GM19328 (cell line): ENCODE data around the gene HK3.

Experiments used
- ATAC-seq: cut with Tn5 transposase; IDR thresholded peaks from one replicate; pipeline ENCODE4 v1.9.1; 2021; ENCODE audit warnings: mild to moderate bottlenecking, moderate library complexity; ENCODE audit not compliant: unreplicated experiment

The HK3 gene

GRCh38 chr5:176899296-176899891 lies at the start of gene HK3:
HK3 (minus strand) TSS chr5:176899346; CDS start chr5:176896159, 3,187 bp downstream.
- ATAC-seq, result no peak

- no peak for ATAC-seq
Observed at GRCh38 chr5:176948458-176948857, 49.3 kb upstream of the HK3 start.

DNA sequence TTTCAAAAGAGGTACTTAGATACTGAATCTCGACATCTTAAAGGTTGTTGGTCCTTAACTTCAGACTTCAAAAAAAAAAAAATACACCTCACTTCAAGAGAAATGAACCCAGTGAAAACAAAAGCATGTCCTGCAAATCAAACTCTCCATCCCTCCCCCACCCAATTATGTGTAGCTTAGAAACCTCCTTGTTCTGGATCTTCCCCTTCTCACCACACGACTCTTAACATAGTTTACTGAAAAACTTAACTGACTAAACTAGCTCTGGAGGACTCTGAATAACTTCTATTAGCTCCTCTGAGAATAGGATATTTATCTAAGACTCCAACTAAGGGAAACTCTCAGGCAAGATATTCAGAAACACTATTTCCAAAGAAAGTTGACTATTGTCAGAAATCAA lies 48.7 kb upstream of the HK3 start:
- ATAC-seq, result no peak

DNA sequence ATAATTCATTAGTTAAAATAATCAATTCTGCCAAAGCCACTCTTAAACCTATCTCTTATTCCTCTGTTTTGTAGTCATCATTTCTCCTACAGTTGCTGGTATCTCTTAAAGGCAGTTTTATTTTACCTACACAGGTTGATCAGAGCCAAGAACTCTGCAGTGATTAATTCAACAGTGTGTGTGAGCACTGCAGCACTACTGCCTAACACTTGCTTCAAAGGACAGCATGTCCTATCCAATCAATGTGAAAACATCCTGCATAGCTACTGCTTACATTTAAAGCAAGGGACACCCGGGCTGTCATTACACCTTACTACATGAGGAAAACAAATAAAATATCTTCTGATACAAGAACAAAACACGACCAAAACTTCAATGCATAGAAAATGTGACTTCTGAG lies 45.1 kb upstream of the HK3 start:
- no peak for ATAC-seq

DNA sequence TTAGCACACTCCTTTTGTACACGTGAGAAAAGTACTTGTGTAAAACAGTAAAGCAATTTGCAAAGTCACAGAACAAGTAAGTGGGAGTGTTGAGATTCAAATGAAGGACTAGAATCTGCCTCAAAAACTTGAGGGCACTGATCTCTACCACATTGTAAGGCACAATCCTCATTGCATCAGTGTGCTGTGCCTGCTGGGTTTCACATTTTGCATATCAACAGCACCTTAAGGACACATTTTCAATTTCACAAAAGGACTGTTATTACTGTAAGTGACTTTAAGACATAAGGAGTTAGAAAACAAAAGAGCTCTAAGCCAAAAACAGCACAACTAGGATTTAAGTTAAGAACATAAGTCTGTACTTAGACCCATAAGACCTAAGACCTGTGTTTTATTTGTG lies 44.7 kb upstream of the HK3 start:
- no peak for ATAC-seq

DNA sequence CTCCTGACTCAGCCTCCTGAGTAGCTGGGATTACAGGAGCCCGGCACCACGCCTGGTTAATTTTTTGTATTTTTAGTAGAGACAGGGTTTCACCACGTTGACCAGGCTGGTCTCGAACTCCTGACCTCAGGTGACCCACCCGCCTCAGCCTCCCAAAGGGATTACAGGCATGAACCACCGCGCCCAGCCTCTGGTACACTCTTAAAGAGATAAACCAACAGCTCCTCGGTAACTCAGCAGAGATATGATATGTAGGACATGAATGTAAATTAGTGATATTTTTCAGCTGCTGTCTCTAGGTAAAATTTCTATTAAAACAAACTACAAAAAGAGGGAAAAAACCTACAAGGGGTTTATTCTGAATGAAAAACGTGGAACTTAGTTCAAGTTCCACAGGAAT lies 42.8 kb upstream of the HK3 start:
- ATAC-seq, result no peak

DNA sequence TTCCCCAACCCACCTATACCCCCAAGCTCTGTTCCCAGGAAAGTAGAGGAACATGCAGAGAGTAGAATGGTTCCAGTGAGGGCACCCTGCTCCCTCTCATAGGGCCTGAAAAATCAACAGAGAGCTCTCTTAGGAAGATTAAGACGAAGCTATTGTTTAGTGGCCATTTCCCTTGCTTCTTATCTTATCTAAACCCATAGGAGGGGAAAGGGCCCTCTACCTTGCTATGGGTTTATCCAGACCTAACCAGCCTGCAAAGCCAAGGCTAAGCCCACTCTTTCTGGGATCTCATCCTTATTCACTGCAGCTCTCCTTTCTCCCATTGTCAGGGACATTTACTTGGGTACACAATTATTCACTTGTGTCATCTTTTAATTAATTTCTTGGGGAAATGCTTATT lies 39.3 kb upstream of the HK3 start:
- ATAC-seq, result no peak

DNA sequence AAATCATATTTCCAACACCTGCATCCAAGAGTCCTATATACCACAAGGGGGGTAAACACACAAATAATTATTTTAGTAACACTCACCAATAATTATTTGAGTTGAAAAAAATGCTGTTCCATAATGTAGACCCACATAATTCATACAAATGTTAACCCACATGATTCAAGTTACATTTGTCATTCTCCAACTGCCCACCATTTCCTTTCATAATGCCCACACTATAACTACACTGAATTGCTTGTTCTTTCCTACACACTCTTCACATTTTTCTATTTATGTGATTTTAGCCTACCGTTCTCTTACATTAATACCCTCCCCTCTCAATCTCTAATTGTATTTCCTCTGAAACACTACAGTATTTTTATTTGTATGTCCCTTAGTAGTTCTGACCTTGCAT lies 35.9 kb upstream of the HK3 start:
- no peak for ATAC-seq

DNA sequence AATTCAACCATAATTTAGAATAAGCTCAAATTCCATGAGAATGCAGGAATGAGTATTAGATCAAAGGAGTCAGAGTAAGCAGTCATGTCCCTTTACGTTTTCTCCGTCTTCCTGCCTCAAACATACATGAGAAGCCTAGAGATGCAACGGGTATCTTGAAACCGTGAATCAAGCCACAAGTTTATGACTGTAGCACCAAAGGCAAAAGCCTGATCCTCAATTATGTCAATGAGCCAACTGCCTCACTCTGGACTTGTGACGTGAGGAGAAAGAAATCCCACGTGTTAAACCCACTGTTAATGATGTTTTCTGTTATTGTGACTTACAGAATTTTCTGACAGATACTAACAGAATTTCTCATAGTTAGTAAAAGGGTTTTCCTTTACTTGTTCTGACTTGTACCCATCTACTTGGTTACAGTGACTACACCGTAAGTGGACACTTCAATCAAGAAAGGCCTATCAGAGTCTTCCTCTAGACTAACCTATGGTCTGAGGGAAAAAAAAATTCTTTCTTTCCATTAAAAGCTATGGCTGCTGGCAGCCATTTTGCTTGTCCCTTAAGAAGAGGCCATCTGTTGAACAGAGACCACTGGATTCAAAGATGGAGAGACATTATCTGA lies 35.3 kb upstream of the HK3 start:
- ATAC-seq, result no peak

GRCh38 chr5:176929654-176930053 lies 30.5 kb upstream of the HK3 start:
- ATAC-seq, result no peak

DNA sequence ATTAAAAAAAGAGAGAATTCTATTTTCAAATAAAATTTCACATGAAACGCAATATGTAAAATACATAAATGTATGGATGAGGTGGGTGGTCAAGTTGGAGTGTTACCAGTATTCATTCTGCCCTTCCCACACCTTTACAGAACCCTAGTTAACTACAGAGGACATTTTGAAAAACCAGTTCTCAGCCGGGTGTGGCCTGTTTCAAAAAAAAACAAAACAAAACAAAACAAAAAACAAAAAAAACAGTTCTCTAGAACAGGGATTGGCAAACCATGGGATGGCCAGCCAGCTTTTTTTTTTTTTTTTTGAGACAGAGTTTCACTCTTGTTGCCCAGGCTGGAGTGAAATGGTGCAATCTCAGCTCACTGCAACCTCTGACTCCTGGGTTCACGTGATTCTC lies 28.4 kb upstream of the HK3 start:
- ATAC-seq, result no peak

DNA sequence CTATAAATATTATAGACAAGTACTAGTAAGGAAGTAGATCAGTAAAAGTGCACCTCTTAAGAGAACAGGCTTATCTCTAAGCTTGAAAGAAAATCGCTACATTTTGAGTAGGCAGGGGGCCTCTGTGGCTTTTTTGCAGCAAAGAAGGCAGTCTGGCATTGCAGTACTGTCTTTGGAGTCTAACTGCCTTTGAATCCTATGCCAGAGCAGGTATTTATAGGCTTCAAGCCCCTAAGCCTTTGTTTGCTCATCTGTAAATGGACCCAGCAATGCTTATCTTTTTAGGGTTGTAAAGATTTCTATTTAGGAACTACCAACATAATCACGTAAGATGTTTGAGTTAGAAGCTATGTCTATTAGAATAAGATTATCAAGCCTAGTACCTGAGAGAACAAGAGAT lies 23.7 kb upstream of the HK3 start:
- ATAC-seq, result no peak

GRCh38 chr5:176921714-176922113 lies 22.6 kb upstream of the HK3 start:
- no peak for ATAC-seq

DNA sequence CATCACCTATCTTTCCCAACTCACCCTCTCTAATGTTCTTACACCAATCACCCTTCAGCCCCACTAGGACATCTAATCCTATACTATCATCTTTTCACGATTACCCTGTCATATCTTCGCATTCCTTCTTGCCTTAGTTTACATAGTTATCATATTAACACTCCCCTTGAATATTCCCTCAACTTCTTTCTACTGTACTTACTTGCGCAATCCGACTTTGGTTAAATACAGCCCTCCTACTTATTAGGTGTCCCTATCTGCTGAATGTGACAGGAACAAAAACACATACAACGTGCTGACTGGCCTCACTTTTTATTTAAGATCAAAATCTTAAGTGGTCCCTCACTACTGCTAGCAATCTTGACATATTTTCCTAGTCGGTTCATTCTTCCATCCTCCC lies 19.5 kb upstream of the HK3 start:
- no peak for ATAC-seq

DNA sequence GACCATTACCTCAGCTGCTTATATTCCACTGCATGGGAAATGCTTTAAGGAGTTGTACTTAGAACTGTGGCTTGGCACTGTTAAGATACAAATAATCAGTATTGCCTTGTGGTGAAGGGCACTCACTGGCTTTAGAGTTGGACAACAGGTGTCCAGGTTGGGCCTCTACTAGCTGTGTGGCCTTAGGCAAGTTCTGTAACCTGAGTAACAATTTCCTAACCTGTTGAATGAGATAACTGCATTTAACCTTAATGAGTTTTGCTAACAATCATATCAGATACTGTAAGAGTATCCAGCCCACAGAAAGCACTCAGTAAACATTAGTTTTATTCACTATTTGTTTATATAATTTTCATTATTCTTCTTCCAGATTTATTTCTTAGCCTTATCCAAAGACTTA lies 17.2 kb upstream of the HK3 start:
- ATAC-seq, result no peak

DNA sequence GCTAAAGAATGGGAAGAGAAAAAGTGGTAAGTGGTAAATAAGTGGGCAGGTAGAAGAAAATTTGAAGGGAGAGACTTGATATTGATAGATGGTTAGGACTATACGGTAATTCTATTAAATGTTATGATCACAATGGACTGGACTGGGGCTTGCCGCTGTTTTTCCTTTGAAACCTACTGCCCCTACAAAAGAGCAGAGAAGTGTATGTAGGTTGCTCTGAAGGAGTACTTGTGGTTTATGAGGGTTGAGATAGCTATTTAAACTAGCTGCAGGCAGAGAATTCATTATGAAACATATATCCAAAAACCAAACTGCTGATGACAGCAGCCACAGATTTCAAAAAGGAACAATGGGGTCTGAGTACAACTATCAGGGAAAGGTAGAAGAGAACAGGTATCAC lies 16.8 kb upstream of the HK3 start:
- ATAC-seq, result no peak

GRCh38 chr5:176912115-176912514 lies 13.0 kb upstream of the HK3 start:
- no peak for ATAC-seq

DNA sequence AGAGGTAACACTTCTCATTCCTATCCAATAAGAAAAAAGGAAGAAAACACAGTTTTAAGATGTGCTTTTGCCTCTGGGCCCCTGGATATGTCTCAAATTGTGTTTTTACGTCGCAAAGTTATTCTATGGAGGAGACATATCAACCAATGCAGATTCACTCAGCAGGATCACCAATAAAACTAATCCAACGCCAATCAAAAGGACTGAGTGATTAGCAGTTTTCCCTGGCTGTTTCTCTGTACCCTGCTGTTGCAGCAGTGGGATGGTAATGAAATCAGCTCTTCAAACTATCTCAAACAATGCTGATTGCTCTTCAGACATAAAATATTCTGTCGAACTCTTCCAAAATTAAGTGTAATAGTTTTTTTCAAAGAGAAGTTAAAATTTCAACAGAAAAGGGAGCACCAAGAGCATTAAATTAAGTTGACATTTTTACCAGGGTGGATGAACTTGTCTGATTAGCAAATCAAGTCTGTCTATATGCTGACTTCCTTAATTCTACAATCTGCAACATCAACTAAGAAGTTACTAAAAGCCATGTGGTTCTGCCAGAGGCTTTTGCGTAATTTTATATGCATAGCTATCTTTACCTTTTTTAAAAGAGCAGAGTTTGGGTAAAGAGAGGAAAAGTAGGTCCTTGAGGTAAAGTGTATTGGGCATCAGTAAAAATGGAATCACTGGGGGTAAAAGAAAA lies 9.7 kb upstream of the HK3 start:
- no peak for ATAC-seq

DNA sequence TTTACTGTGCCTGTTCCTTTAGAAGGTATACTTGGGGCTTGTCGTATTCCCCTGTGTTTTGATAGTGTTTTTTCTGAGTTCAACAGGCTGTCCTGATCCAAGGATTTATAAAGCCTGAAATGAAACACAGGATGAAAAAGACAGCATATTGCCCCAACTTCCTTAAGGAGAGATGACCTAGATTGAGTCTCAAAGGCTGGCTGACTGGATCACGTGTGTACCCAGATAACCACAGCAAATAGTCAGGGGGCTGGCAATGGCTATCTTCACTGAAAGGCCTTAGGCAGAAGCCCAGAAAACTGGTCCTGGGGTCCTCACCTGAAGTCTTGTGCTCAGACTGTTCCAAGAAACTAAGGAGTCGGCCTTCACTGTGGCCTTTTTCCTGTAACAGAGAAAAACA lies 7.7 kb upstream of the HK3 start:
- ATAC-seq, result no peak

- ATAC-seq, result no peak
Observed at GRCh38 chr5:176906126-176906525, 7.0 kb upstream of the HK3 start.

DNA sequence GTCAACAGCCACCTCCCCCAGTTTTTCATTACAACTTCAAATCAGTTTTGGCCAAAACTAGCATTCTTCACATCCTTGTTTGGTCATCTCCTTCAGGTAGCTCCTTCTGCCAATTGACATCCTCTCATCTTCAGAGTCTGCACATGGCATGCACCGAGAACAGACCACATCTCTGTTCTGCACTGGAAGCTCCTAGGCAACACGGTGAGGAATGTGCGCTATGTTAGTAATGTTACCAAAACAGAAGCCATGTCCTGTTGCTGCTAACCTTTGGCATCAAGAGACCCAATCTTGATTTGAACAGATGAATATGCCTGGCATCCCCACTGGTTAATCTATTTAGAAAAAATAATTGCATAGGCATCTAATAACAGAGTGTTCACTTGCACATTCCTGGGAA lies 5.1 kb upstream of the HK3 start:
- ATAC-seq, result no peak

DNA sequence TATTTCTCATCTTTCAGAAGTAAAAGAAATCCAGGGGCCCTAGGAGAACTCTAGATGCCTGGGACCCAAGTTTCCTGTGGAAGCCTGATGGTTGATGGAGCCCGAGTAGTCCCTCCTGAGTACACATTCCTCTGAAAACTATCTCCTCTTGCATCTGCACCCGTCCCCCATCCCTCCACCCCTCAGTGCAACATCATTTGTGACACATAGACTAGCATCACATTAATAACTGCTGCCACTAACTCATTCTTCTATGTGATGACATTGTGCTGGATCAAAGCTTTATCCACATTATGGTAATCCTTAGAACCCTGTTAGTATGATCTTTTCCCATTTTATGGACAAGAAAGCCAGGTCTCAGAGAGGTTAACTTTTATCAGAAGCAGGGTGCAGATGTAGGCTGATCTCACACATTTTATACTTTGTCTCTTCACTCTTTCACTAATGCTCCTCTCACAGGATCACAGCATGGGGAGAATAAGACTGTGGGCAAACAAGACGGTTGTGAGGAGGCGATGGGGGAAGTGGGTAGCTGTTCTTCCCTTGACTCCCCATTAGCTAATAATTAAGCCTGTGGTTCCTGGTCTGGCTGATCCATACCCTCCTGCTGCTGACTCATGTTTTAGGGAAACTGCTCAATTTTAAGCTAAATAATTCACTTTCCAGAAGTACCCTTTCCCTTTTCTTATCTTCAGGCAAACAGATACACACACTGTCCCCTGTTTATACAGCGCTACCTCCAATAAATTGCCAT lies 3.9 kb upstream of the HK3 start:
- ATAC-seq, result no peak
